ENCODE results near the gene THBS3.
"Not testable (repeated sequence)": the region's sequence is repeated elsewhere in the genome, so short reads cannot be mapped to it uniquely, and the experiment has no call there.

The THBS3 gene

DNA sequence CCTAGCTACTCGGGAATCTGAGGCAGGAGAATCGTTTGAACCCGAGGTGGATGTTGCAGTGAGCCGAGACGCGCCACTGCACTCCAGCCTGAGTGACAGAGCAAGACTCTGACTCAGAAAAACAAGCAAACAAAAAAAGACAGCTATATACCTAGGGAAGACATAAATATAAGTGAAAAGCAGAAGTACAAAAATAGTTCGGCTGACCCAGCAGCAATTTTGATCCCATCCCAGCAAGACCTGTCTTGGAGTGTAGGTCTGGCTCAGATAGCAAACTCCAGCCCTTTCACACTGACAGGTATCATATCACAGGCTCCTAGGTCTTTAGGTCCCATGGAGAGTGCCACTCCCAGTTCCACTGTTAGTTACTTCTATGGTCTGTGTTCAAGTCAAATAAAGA is 15.3 kb upstream of the THBS3 start:
- FAIRE-seq = no peak
- no peak for TF ChIP-seq POLR2AphosphoS5 (IDR thresholded peaks at IDR 0.05; ENCODE audit: low read depth, low read length)
- TF ChIP-seq SPI1 (IDR thresholded peaks at IDR 0.05; ENCODE audit: low read depth, low read length) = peak; percentile 15; the same call in 1 of the 2 replicates
- DNase-seq (ENCODE audit: insufficient read length, low spot score) = no peak

DNA sequence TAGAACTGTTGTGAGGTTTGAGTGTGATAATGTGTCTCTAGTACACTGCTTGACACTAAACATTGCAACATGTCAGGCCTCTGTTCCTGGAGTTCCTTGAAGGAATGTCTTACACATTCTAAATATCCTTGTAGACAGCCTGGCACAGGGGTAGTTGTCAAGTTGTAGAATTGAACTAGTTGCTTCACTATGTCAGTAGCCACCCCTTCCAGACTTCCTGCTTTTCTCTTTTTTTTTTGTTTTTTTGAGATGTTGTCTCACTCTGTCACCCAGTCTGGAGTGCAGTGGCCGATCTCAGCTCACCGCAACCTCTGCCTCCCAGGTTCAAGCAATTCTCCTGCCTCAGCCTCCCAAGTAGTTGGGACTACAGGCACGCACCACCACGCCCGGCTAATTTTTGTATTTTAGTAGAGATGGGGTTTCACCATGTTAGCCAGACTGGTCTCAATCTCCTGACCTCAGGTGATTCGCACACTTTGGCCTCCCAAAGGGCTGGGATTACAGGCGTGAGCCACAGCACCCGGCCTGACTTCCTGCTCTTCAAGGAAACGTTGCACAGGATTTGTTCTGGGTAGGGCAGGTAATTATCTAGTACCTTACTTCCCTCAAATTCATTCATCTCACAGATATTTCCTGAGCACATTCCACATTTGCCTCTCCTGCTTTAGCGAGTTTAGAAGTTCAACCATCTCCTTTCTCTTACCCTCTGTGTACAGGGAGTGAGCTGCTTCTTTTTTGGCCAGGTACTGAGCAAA is 12.7 kb upstream of the THBS3 start:
- not testable (repeated sequence) for FAIRE-seq; DNase-seq (ENCODE audit: insufficient read length, low spot score)

DNA sequence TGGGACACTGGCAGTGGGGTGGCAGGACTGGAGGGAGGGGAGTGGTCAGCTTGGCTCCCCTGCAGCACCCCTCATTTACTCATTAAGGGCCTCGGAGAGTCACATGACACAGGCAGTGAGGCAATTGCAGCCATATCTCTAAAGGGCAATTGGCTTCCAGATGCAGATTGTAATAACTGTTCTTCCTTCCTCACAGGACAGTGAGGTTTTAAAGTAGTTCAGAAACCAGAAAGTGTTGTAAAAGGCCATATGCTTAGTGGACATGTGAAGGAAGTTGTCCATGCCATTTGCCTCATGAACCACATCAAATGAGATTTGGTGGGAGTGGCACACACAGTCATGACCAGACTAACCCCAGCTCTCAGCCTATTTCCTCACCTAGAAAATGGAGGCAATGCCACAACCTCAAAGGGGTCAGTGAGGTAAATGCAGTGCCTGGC is 11.9 kb upstream of the THBS3 start:
- DNase-seq (ENCODE audit: insufficient read length, low spot score) = no peak
- FAIRE-seq = no peak
- no peak for TF ChIP-seq TAF1 (IDR thresholded peaks at IDR 0.05; ENCODE audit: low read depth, low read length)
- TF ChIP-seq POLR2A (IDR thresholded peaks at IDR 0.05; ENCODE audit: low read depth, low read length) = no peak
- no peak for TF ChIP-seq POU2F2 (IDR thresholded peaks at IDR 0.05; ENCODE audit: low read depth, low read length)
- TF ChIP-seq SPI1 (IDR thresholded peaks at IDR 0.05; ENCODE audit: low read depth, low read length) = no peak
- no peak for TF ChIP-seq POLR2AphosphoS5 (IDR thresholded peaks at IDR 0.05; ENCODE audit: low read depth, low read length)
- TF ChIP-seq PAX5 (IDR thresholded peaks at IDR 0.05; ENCODE audit: insufficient read depth, low read length, severe bottlenecking) = no peak

DNA sequence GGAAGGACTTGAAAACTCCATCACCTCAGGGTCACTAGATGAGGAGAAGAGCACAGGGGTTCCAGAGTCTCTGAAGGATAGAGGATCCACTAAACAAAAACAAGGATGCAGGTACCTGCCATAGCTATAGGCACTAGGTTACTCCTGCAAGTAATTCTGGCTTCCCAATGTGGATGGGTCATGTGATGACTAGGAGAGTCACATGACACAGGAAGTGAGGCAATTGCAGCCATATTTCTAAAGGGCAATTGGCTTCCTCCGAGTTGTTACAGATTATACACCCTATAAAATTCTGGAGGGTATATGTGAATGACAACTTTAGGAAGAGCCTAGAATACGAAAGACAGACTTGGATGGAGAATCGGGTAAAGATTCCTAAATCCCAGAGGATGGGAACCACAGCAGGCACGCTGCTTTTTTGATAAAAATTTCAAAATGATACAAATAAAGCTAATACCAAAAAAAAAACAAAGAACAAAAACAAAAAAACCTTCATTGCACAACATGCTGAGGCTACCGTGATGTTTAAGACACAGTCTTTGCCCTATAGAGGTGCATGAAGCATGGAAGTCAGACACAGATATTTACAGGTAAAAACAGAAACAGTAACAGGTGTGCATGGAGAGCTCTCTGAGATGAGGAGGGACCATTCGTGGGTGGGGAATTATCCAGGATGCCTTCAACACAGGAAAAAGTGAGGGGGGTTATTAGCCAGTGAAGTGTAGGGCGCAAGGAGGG is 11.3 kb upstream of the THBS3 start:
- no peak for DNase-seq (ENCODE audit: insufficient read length, low spot score)
- no peak for TF ChIP-seq PAX5 (IDR thresholded peaks at IDR 0.05; ENCODE audit: insufficient read depth, low read length, severe bottlenecking)
- TF ChIP-seq POU2F2 (IDR thresholded peaks at IDR 0.05; ENCODE audit: low read depth, low read length) = no peak
- no peak for TF ChIP-seq POLR2AphosphoS5 (IDR thresholded peaks at IDR 0.05; ENCODE audit: low read depth, low read length)
- no peak for TF ChIP-seq TAF1 (IDR thresholded peaks at IDR 0.05; ENCODE audit: low read depth, low read length)
- no peak for TF ChIP-seq POLR2A (IDR thresholded peaks at IDR 0.05; ENCODE audit: low read depth, low read length)
- no peak for TF ChIP-seq SPI1 (IDR thresholded peaks at IDR 0.05; ENCODE audit: low read depth, low read length)
- FAIRE-seq = no peak

GRCh38 chr1:155214702-155215101 is 7.0 kb upstream of the THBS3 start:
- FAIRE-seq = peak; percentile 20
- DNase-seq (ENCODE audit: insufficient read length, low spot score) = not testable (repeated sequence)

- not testable (repeated sequence) for DNase-seq (ENCODE audit: insufficient read length, low spot score); FAIRE-seq
Measured at GRCh38 chr1:155212051-155212440, 4.3 kb upstream of the THBS3 start.

DNA sequence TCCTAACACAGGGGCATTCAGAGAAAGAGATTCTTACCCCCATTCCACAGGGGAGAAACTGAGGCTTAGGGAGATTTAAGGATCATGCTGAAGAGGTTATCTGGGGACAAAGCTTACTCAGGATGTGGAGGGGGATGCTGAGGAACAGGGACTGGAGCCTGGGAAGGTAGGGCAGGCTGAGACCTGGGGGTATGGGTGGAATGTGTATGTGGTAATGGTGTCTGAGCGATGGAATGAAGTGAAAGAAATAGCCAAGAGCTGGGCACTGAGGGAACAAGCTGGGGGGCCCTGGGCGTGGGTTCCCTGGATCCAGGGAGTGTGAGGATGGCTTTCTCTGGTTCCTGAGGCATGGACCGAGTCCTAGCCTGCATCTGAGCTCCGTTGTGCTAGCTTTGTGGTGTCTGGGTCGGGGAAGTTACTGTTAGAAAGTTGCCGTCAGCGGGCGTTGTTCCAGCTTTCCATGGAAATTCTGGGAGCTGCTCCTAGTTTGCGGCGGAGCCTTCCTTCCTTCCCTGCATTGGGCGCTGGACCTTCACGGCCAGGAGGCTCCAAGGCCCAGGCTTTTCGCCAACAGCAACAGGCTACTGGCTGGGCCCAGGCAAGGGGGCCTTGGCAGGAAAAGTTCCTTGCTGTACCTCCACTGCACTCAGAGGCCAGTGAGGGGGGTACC is 3.8 kb upstream of the THBS3 start:
- DNase-seq (ENCODE audit: insufficient read length, low spot score); FAIRE-seq: not testable (repeated sequence)

DNA sequence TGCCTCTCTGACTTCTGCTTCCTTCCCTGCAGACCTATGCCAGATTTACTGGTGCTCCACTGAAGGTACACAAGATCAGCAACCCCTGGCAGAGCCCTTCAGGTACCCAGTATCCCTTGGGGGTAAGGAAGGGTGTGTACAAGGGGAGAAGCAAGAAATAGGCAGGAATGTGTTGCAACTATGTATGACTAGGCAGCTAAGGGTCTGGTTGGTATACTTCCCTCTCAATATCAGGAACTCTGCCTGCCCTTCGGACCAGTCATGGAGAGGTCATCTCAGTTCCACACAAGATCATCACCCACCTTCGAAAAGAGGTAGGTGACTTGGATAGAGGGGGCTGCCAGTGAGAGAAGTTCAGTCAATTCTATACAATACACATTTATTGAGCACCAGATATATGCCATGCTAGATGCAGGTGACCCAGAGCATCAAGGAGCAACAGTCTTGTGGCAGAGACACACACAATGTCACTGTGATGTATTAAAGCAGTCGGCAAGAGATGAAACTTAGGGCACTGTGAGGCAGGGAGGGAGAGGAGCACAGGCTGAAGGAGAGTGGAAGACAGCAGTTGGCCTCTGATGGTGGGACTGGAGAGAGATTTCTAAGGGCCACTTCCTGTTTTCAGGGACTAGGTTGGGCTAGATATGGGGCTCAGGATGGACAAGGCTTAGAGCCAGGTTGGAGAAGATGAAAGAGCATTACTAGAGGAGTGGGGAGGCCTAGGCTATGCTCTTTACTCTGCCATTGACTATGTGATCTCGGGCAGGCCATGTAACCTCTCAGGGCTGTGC is 2.8 kb upstream of the THBS3 start:
- no peak for DNase-seq (ENCODE audit: insufficient read length, low spot score)
- no peak for FAIRE-seq

DNA sequence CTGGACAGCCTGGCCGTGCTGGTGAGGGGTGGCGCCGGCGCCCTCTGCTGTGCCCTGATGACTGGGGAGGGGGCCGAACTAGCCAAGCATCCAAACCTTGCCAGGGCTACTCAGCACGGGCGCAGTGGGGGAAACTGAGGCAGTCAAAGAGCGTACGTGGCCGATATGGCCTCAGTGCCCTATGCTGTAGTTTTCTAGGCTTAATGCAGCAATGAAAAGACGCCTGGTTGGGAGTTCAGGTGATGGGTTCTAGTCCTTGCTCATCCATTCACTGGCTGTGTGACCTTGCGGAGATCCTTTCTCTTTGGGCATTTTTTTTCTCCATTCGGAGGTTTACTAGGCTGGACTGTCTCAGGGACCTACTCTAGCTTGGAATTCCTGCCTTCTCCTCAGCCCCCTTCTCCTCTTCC is 1.6 kb upstream of the THBS3 start:
- FAIRE-seq = peak; percentile 40
- TF ChIP-seq PAX5 (IDR thresholded peaks at IDR 0.05; ENCODE audit: insufficient read depth, low read length, severe bottlenecking) = no peak
- DNase-seq (ENCODE audit: insufficient read length, low spot score) = no peak

More for the DNA sequence above, 2.8 kb upstream of the THBS3 start:
- no peak for TF ChIP-seq POU2F2 (IDR thresholded peaks at IDR 0.05; ENCODE audit: low read depth, low read length)
- TF ChIP-seq SPI1 (IDR thresholded peaks at IDR 0.05; ENCODE audit: low read depth, low read length) = no peak
- no peak for TF ChIP-seq POLR2AphosphoS5 (IDR thresholded peaks at IDR 0.05; ENCODE audit: low read depth, low read length)
- no peak for TF ChIP-seq TAF1 (IDR thresholded peaks at IDR 0.05; ENCODE audit: low read depth, low read length)
- TF ChIP-seq PAX5 (IDR thresholded peaks at IDR 0.05; ENCODE audit: insufficient read depth, low read length, severe bottlenecking) = no peak
- TF ChIP-seq POLR2A (IDR thresholded peaks at IDR 0.05; ENCODE audit: low read depth, low read length) = no peak

DNA sequence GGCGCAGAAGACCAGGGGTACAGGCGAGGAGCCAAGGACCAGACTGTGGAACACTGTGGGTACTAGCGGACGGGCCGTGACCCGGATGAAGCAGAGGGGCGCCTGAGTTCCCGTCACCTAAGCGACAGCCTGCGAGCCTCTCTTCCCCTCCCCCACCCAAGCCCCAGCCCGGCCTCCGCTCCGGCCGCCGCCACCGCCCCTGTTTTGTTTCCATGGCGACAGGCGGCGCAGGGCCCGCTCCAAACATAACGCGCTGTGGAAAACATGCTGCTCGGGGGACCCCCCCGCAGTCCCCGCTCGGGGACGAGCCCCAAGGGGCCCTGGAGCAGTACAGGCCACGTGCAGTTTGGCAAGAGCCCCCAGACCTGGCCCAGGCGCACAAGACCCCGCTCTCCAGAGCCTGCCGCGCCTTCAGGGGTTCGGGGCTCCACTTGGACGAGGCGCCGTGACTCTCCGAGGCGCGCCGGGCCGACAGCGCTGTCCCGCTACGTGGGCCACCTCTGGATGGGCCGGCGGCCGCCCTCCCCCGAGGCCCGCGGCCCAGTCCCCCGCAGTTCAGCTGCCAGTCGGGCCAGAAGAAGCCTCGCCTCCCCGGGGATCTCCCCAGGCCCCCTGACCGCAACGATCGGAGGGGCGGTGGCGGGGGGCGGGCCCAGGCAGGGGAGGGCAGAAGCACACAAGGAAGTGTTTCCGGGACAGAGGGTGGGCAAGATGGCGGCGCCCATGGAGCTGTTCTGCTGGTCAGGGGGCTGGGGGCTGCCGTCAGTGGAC is 1.0 kb upstream of the THBS3 start, which contains the start of gene MTX1:
TSS of gene MTX1 (plus strand) at position 155 of the 771 bp plus-strand sequence. CDS start at position 265, 110 bp downstream.
- TF ChIP-seq POLR2AphosphoS5 (IDR thresholded peaks at IDR 0.05; ENCODE audit: low read depth, low read length) (peak; percentile 55; the same call in 1 of the 2 replicates), POU2F2 (IDR thresholded peaks at IDR 0.05; ENCODE audit: low read depth, low read length) (no peak), POLR2A (IDR thresholded peaks at IDR 0.05; ENCODE audit: low read depth, low read length) (peak; percentile 45; the same call in 1 of the 2 replicates), PAX5 (IDR thresholded peaks at IDR 0.05; ENCODE audit: insufficient read depth, low read length, severe bottlenecking) (no peak), SPI1 (IDR thresholded peaks at IDR 0.05; ENCODE audit: low read depth, low read length) (no peak), TAF1 (IDR thresholded peaks at IDR 0.05; ENCODE audit: low read depth, low read length) (peak; percentile 31)
- FAIRE-seq (peak; percentile 88), DNase-seq (ENCODE audit: insufficient read length, low spot score) (peak; percentile 91)

Measured in GM12891 (cell line).